ENCODE measurements around the gene RPS6KB2.

RPS6KB2 gene

GRCh38 chr11:67429722-67430121 is 1.4 kb downstream of the RPS6KB2 start:
- DNase-seq (ENCODE audit: low read depth) = no peak

- DNase-seq (ENCODE audit: low read depth) = no peak
These were observed 3.3 kb downstream of the RPS6KB2 start for GRCh38 chr11:67431346-67432249.

GRCh38 chr11:67432655-67433349 is 4.5 kb downstream of the RPS6KB2 start:
- DNase-seq (ENCODE audit: low read depth) = no peak

GRCh38 chr11:67433536-67434394 is 5.5 kb downstream of the RPS6KB2 start:
- DNase-seq (ENCODE audit: low read depth) = no peak

GRCh38 chr11:67434395-67434881 is 6.1 kb downstream of the RPS6KB2 start:
- no peak for DNase-seq (ENCODE audit: low read depth)

GRCh38 chr11:67435031-67435726 is 6.9 kb downstream of the RPS6KB2 start:
- no peak for DNase-seq (ENCODE audit: low read depth)

- DNase-seq (ENCODE audit: low read depth) = no peak
These were observed 7.6 kb downstream of the RPS6KB2 start for GRCh38 chr11:67435727-67436458.

GRCh38 chr11:67436459-67437081 is 8.3 kb downstream of the RPS6KB2 start:
- no peak for DNase-seq (ENCODE audit: low read depth)

- DNase-seq (ENCODE audit: low read depth) = no peak
These were observed 9.0 kb downstream of the RPS6KB2 start, which contains the start of gene PTPRCAP for GRCh38 chr11:67437082-67437808. Gene PTPRCAP, minus strand, starts transcription at chr11:67437682. Its CDS starts 63 bp downstream, at chr11:67437619.

- DNase-seq (ENCODE audit: low read depth) = no peak
These were observed 9.5 kb downstream of the RPS6KB2 start for GRCh38 chr11:67437809-67438157.

GRCh38 chr11:67438158-67438902 is 10.0 kb downstream of the RPS6KB2 start:
- DNase-seq (ENCODE audit: low read depth) = no peak

- peak; percentile 27 for DNase-seq (ENCODE audit: low read depth)
These were observed 11.3 kb downstream of the RPS6KB2 start for GRCh38 chr11:67439321-67440228.

- DNase-seq (ENCODE audit: low read depth) = no peak
These were observed 12.2 kb downstream of the RPS6KB2 start for GRCh38 chr11:67440229-67441097.

- DNase-seq (ENCODE audit: low read depth) = no peak
These were observed 12.8 kb downstream of the RPS6KB2 start for GRCh38 chr11:67441098-67441563.

- no peak for DNase-seq (ENCODE audit: low read depth)
These were observed 13.5 kb downstream of the RPS6KB2 start for GRCh38 chr11:67441731-67442351.

Measured in ELR (cell line).